Epithelial cell of prostate (primary cell): ENCODE results near the gene BEAN1.

Experiments used
- DNase-seq: peaks from one replicate; pipeline ENCODE4 v3.0.0-alpha.2; 2011; ENCODE audit warnings: low read depth, low spot score
- H3K27ac ChIP-seq: fragments of 450-650 bp; 2 replicates; pipeline ENCODE4 v1.5.1; 2017; ENCODE audit warnings: mild to moderate bottlenecking

Gene BEAN1

GRCh38 chr16:66516509-66516807 is 89.4 kb downstream of the BEAN1 start:
- H3K27ac ChIP-seq = peak overlapping the region; percentile 75
- no peak for DNase-seq

- DNase-seq = peak; percentile 90
- H3K27ac ChIP-seq = peak overlapping the region; percentile 75
These were observed 89.9 kb downstream of the BEAN1 start for GRCh38 chr16:66516808-66517585.

- DNase-seq = no peak
- peak overlapping the region; percentile 75 for H3K27ac ChIP-seq
These were observed 90.6 kb downstream of the BEAN1 start for GRCh38 chr16:66517586-66518263.

GRCh38 chr16:66519482-66520373 is 92.6 kb downstream of the BEAN1 start:
- no peak for DNase-seq
- no peak overlapping the region for H3K27ac ChIP-seq

- no peak for DNase-seq
- no peak overlapping the region for H3K27ac ChIP-seq
These were observed 93.5 kb downstream of the BEAN1 start for GRCh38 chr16:66520406-66521170.

GRCh38 chr16:66521252-66521713 is 94.2 kb downstream of the BEAN1 start:
- DNase-seq = no peak
- peak overlapping the region; percentile 69 for H3K27ac ChIP-seq

GRCh38 chr16:66521951-66522771 is 95.1 kb downstream of the BEAN1 start:
- peak; percentile 94 for DNase-seq
- peak overlapping the region; percentile 69 for H3K27ac ChIP-seq

- peak overlapping the region; percentile 69 for H3K27ac ChIP-seq
- no peak for DNase-seq
These were observed 95.9 kb downstream of the BEAN1 start for GRCh38 chr16:66522816-66523590.

GRCh38 chr16:66523861-66524354 is 96.8 kb downstream of the BEAN1 start:
- DNase-seq = no peak
- H3K27ac ChIP-seq = no peak overlapping the region

GRCh38 chr16:66524601-66525164 is 97.6 kb downstream of the BEAN1 start:
- no peak overlapping the region for H3K27ac ChIP-seq
- no peak for DNase-seq

- H3K27ac ChIP-seq = no peak overlapping the region
These were observed 98.5 kb downstream of the BEAN1 start for GRCh38 chr16:66525396-66526180.

GRCh38 chr16:66528294-66528693 is 101.2 kb downstream of the BEAN1 start:
- no peak for DNase-seq
- H3K27ac ChIP-seq = no peak overlapping the region

More at GRCh38 chr16:66525396-66526180, 98.5 kb downstream of the BEAN1 start:
- no peak for DNase-seq

- H3K27ac ChIP-seq = no peak overlapping the region
- DNase-seq = no peak
These were observed 102.4 kb downstream of the BEAN1 start for GRCh38 chr16:66529475-66529874.
